ENCODE data around the gene JPH2. TPM values are rescaled to one million over a fixed set of nuclear protein-coding genes. Genes with fewer than 3 reads are reported as not detected.

The JPH2 gene
- total RNA-seq, 1 donor from 2014 or later: 4.6 TPM

DNA sequence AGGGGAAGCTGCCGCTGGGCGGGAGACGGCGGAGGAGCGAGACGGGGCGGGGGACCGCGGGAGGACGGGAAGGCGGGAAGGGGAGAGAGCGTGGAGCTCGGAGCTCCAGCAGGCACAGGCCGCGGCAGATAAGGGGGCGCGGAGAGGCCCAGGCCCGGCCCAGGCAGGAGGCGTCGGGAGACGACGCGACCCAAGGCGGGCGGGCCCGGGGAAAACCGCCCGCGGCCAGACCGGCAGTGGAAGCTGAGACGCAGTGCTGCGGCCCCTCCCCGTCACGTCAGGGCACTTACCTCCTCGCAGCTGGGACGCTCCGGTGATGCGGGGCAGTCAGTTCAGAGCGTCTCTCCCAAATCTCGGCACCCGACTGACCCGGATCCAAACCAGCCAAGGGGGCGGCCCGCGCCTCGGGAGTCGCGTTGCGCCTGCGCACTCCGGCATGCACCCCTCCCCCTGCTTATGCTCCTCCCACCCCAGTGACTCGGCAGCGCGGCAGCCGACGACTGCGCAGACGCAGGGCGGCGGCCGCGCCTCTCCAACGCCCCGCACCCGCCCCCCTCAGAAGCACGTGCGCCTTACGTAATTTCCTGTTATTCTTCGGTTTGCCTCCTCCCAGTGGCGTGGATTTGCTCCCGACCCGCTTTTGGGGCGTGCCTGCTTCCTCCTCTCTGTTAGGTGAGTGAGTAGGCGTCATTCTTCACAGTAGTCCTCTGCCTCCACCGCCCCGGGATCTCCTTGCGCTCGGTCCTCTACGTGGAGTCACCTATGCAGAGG is 23.6 kb upstream of the JPH2 start, which contains the start of gene OSER1:
Gene OSER1, minus strand, starts transcription at position 366 of the 771 bp plus-strand sequence. CDS start 3,814 bp downstream, outside the sequence.
- DNase-seq (peak; percentile 97), ATAC-seq (peak; percentile 97 to 98)
- peaks cover 46% of the 10 kb centered on the region for H3K4me1 ChIP-seq
- peak within 1 kb of the TSS; percentile 95 for H3K27ac ChIP-seq
- H3K4me3 ChIP-seq: peak within 1 kb of the TSS; percentile 89
- TF ChIP-seq, protein P1, sequence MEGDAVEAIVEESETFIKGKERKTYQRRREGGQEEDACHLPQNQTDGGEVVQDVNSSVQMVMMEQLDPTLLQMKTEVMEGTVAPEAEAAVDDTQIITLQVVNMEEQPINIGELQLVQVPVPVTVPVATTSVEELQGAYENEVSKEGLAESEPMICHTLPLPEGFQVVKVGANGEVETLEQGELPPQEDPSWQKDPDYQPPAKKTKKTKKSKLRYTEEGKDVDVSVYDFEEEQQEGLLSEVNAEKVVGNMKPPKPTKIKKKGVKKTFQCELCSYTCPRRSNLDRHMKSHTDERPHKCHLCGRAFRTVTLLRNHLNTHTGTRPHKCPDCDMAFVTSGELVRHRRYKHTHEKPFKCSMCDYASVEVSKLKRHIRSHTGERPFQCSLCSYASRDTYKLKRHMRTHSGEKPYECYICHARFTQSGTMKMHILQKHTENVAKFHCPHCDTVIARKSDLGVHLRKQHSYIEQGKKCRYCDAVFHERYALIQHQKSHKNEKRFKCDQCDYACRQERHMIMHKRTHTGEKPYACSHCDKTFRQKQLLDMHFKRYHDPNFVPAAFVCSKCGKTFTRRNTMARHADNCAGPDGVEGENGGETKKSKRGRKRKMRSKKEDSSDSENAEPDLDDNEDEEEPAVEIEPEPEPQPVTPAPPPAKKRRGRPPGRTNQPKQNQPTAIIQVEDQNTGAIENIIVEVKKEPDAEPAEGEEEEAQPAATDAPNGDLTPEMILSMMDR (IDR thresholded peaks at IDR 0.05): no peak
- no peaks in the 10 kb centered on the region for H3K27me3 ChIP-seq (ENCODE audit: low read depth)
- peaks cover 11% of the 10 kb centered on the region for H3K36me3 ChIP-seq
- no peaks in the 10 kb centered on the region for H3K9me3 ChIP-seq
- intact Hi-C loops (cut with DNase I): no loop called here

DNA sequence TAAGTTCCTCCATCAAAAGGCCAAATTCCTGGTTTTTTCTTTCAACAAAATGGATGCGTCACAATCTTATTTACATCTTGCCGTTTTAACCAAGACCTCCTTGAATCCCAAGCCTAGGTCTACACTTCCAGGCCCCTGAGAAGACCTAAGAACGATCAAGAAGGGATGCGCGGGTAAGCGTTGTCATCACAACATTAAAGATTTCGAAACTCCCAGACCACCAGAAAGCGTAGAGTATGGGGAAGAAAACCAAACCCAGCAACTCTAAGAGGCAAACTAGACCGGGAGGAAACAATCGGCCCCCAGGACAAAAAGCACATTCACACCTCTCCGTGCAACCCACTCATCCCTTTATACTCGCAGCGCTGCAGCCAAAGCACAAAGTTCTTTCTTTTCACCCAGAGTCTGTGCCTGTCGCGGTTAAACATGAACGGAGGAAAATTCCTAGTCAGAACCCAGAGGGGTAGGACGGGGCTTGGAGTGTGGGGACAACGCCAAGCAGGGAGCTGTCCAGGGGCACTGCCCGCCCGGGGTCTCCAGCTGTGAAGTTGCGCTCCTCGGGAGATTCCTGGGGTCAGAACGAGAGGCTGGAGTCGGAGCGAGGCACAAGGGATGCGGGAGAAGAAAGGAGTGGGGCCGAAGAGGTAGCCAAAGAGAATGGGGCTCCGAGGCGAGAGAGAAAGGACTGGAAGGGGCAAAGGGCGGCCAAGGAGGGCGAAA is 22.9 kb upstream of the JPH2 start:
- Histone ChIP-seq H3K4me3 (peak overlapping the region; percentile 89), H3K27ac (peak overlapping the region; percentile 95), H3K4me1 (peaks cover 46% of the 10 kb centered on the region), H3K9me3 (no peaks in the 10 kb centered on the region), H3K36me3 (peaks cover 18% of the 10 kb centered on the region), H3K27me3 (ENCODE audit: low read depth) (no peaks in the 10 kb centered on the region)
- ATAC-seq: peak; percentile 5 to 17
- TF ChIP-seq, protein P1 (IDR thresholded peaks at IDR 0.05): no peak
- intact Hi-C loops (cut with DNase I): no loop called here
- no peak for DNase-seq

DNA sequence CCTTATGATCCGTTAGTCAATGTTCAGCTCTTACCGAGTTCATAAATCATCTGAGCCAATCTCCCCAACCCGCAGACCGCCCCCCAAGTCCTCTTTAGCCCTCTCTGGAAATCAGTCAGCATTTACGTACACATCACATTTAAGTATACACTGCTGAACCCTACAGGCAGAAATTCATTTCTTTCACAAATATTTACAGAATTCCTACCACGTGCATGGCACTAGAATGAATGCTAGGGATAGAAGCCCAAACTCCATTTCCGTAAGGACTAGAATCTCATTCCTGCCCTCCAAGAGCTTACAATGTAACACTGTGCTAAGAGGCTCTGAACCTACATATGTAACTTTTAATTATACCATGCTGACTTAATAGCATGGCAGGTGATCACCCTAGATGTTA is 21.8 kb upstream of the JPH2 start:
- intact Hi-C loops (cut with DNase I): no loop called here
- Histone ChIP-seq H3K9me3 (no peaks in the 10 kb centered on the region), H3K36me3 (peaks cover 23% of the 10 kb centered on the region), H3K4me1 (peaks cover 55% of the 10 kb centered on the region), H3K27ac (no peak overlapping the region), H3K27me3 (ENCODE audit: low read depth) (no peaks in the 10 kb centered on the region), H3K4me3 (peak overlapping the region; percentile 89)
- ATAC-seq (no peak), DNase-seq (no peak)
- TF ChIP-seq, protein P1 (IDR thresholded peaks at IDR 0.05): no peak

DNA sequence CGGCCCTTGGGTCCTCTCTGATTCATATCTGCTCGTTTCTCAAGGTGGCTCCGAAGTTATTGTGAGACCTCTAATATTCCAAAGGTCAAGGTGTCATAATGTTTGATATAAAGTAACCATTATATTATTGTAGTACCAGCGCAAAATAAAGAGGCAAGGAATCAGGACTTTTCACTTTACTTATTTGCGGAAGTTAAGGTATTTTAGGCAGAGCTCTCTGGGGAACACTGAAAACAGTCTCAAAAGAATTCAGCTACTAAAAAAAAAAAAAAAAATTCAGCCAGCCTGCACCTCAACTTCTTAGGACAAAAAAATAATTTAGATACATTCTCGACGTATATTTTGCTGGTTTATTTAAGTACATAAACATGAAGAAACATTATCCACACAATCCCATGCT is 21.2 kb upstream of the JPH2 start:
- H3K36me3 ChIP-seq: peaks cover 25% of the 10 kb centered on the region
- H3K27ac ChIP-seq: no peak overlapping the region
- H3K9me3 ChIP-seq: no peaks in the 10 kb centered on the region
- intact Hi-C loops (cut with DNase I): no loop called here
- H3K4me1 ChIP-seq: peaks cover 55% of the 10 kb centered on the region
- DNase-seq: no peak
- TF ChIP-seq, protein P1 (IDR thresholded peaks at IDR 0.05): no peak
- H3K4me3 ChIP-seq: peak overlapping the region; percentile 89
- no peak for ATAC-seq
- no peaks in the 10 kb centered on the region for H3K27me3 ChIP-seq (ENCODE audit: low read depth)

DNA sequence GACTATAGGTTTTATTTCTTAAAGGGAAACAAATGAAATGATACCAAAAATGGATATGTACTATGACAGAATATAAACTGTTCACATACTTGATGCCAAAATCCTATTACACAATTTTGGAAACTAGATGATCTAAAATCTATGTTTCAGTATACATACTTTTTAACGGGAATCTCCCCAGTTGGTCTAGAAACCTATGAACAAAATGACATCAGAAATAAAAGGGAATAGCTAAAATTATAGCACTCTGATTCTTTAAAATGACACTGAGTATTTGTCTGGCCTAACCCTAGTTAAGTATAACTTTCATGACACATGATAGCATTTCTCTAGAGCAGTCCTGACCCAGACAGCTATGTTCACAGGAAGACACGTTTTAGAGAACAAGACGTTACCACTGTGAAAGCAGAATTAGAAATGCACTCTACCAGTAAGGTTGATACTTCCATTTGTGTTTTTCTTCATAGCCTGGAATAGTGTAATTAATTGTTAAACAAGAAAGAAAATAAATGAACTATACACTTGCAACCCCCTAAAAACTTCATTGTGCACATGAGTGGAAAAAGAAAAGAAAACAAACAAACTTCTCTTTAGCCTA is 20.2 kb upstream of the JPH2 start:
- H3K4me1 ChIP-seq: peaks cover 53% of the 10 kb centered on the region
- no peak overlapping the region for H3K4me3 ChIP-seq
- no peaks in the 10 kb centered on the region for H3K27me3 ChIP-seq (ENCODE audit: low read depth)
- intact Hi-C loops (cut with DNase I): no loop called here
- H3K9me3 ChIP-seq: no peaks in the 10 kb centered on the region
- peaks cover 34% of the 10 kb centered on the region for H3K36me3 ChIP-seq
- TF ChIP-seq, protein P1 (IDR thresholded peaks at IDR 0.05): no peak
- no peak for ATAC-seq
- H3K27ac ChIP-seq: no peak overlapping the region
- no peak for DNase-seq

Data from lower lobe of right lung (tissue), 2 donors.